Activated CD4-positive, CD25-positive, alpha-beta regulatory T cell treated with anti-CD3 and anti-CD28 coated beads, Interleukin-2, amount 50 U/mL, for 24 hours (primary cell): Measurements from ENCODE around the gene KCNIP3.

ENCODE experiments used
- ATAC-seq, 2 donors: fragments of 150-1000 bp; cut with Tn5 transposase; one replicate each; pipeline ENCODE4 v1.10.0; 2021; ENCODE audit warnings: mild to moderate bottlenecking in 1 of 2, moderate library complexity in 1 of 2

The KCNIP3 gene

GRCh38 chr2:95329891-95330793 is 33.0 kb downstream of the KCNIP3 start:
- ATAC-seq, result no peak

DNA sequence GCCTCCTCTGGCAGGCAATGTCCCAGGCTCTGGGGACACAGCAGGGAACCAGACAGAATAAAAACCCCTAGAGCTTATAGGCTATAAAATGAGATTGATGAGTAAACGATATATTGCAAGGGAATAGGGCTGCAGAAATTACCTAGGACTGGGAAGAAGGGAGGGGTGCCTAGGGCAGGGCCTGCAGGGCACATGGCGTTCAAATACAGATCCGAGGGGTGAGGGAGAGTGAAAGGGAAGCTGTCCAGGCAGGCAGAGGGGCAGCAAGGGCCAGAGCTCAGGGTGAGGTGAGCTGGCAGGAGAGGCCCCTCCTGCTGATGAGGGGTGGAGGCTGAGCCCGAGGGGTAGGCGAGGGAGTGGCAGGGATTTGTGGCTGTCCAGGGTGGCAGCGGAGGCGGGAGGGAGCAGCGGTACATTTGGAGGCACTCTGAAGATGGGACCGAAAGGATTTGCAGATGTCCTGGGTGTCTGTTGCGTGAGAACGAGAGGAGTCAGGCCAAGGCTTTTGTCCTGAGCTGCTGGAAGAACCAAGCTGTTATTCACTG is 33.7 kb downstream of the KCNIP3 start:
- no peak for ATAC-seq

- ATAC-seq, result no peak
Measured at GRCh38 chr2:95331606-95332005, 34.5 kb downstream of the KCNIP3 start.

DNA sequence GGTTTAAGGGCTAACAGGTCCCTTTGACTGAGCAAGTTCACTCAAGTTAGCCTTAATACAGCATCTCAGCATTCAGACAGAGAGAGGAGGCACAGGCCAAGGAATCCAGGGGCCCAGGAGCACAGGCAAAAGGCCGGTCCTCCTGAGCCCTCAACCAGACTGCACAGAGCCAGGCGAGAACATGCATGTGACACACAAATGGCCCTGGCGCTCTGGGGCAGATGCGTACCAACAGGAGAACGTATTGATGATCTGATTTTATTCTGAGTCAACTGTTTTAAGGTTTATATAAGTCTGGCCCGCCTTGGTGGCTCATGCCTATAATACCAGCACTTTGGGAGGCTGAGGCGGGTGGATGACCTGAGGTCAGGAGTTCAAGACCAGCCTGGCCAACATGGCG is 34.9 kb downstream of the KCNIP3 start:
- no peak for ATAC-seq

DNA sequence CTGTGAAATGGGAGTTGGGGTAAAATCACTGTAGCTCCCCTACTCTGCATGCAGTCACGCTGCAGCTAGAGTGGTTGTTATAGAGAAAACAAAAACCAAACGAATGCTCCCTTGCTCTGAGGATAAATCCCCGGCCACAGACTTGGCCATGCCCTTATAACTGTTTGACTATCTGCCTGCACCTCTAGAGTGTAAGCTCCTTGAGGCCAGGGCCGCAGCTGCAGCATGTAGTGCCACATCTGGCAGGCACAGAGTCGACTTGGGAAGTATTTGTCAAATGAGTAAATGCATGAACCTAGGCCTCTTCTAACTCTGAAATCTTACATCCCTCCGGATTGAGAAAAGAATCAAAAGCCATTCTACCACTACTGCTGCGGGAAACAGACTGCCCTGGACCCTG is 35.9 kb downstream of the KCNIP3 start:
- ATAC-seq, result no peak

DNA sequence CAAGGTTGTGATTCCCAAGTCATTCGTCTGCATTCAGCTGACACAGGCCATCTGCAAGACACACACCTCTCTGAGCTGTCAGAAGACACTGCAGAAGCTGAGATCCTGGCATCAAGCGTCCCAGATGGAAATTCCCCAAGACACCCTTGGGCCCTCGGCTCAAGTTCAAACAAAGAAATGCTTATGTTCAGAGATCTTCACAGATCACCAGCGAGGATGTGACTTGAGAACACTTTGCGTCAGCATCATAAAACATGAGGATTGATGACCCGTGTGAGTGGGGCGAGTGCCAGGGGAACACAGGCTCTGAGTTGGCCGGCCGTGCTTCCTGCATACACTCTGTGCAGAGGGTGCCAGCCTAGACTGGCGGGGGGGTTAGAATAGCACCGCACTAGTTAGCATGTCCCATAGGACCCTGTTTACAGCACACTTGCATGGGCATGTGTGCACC is 36.8 kb downstream of the KCNIP3 start:
- no peak for ATAC-seq

DNA sequence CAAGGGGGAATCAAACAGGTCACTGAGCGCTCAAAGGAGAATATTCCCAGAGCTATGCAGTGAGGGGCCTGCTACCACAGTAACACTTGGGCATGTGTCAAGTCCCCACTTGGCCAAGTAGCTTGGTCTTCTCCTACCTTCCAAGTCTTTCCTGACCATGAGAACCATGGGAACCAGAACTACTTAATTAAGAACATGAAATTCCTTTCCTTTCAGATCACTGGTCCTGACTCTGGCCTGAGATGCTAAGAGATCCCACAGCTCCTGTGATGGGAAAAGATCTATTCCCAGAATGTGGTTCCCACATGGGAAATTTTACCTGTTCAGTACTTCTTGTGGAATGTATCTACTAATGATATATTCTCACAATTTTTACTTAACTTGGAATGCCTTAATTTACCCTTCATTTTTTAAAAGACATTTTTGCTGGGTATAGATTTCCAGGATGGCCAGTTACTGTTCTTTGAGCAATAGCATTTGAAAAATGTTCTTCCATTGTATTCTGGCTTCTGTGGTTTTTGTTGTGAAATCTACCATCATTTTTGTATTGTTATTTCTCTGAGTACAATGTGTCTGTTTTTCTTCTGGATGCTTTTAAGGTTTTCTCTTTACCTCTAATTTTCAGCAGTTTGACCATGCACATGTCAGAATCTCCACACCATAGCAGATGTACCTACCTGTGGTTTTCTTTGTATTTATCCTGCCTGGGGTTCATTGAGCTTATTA is 37.9 kb downstream of the KCNIP3 start:
- no peak for ATAC-seq

GRCh38 chr2:95336406-95336805 is 39.3 kb downstream of the KCNIP3 start:
- ATAC-seq, result no peak

- ATAC-seq, result no peak
Measured at GRCh38 chr2:95337829-95338228, 40.7 kb downstream of the KCNIP3 start.

GRCh38 chr2:95342556-95343320 is 45.6 kb downstream of the KCNIP3 start:
- no peak for ATAC-seq

GRCh38 chr2:95343429-95344214 is 46.5 kb downstream of the KCNIP3 start:
- ATAC-seq, result no peak

DNA sequence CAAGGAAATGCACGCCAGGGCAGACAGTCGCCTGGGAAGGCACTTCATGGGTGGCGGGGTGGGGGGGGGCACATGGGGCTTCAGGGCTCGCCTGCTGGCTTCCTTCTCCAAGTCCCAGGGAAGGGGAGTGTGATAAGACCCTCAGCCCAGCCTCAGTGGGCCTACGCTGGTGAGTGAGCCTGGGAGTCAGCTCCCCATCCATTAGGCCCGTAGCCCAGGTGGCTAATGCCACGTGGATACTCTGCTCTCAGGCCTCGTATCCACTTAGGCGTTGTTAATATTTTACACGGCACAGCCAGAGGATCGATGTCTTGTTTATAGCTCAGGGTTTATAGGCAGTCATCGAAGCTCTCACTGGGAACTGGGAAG is 47.1 kb downstream of the KCNIP3 start:
- no peak for ATAC-seq

DNA sequence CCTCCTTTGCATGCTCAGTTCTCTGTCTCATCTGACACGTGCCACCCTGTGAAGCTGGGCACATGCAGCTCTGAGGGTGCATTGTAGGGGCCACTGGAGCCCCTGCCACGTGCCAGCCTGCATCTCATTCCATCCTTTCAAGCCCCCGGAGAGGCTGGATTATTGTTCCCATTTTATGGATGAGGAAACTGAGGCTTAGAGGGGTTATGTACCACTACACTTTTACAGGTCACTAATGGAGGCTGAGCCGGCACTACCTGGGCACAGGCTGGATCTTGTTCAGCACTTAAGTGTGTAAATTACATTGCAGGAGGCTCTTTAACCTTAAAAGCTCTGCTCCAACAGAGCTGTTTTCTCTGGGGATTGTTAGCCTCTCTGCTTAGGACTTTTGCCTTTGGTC is 47.5 kb downstream of the KCNIP3 start:
- ATAC-seq, result no peak

GRCh38 chr2:95345081-95345562 is 48.0 kb downstream of the KCNIP3 start:
- peak; percentile 5 to 15 for ATAC-seq

DNA sequence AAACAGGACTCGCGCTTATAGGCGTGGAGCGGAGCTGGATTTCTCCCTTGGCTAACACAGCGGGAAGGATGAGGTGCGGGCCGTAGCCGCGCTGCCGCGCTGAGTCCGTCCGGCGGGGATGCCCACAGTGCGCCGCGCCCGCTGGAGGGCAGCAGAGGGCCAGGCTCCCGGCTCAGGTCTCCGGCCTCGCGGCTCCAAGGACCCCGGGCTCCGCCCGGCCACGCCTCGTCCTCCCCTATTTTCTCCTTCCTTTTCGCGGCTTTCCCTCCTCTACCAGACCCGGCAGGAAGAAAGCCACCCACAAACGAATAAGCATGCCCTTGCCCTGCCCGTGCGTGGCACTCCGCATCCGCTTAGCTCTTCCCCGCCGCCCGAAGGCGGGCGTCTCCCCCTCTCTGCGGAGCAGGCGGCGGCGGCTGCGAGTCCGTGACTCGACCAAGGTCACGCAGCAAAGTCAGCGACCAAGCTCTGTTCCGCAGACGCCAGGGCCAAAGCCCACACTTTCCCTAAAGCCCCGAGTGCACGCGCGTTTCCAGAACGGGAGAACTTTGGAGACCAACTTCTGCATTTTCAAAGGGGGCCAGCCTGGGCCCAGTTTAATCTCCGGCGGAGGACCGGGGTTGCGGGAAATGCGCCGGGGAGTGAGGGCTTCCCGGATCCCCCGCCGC is 48.5 kb downstream of the KCNIP3 start:
- peak; percentile 74 to 82 for ATAC-seq

GRCh38 chr2:95346231-95346737 is 49.1 kb downstream of the KCNIP3 start:
- no peak for ATAC-seq

GRCh38 chr2:95346738-95347671 is 49.9 kb downstream of the KCNIP3 start:
- ATAC-seq, result no peak

- no peak for ATAC-seq
Measured at GRCh38 chr2:95347681-95348608, 50.8 kb downstream of the KCNIP3 start.
